ENCODE results near the gene ITPRID2.
"Not testable (repeated sequence)": the region's sequence is repeated elsewhere in the genome, so short reads cannot be mapped to it uniquely, and the experiment has no call there.

ITPRID2 gene

GRCh38 chr2:181961167-181961566 is 69.6 kb downstream of the ITPRID2 start:
- DNase-seq (ENCODE audit: low spot score), result not testable (repeated sequence)

GRCh38 chr2:181962142-181962541 is 70.6 kb downstream of the ITPRID2 start:
- no peak for DNase-seq (ENCODE audit: low spot score)

GRCh38 chr2:181970160-181970794 is 78.7 kb downstream of the ITPRID2 start:
- DNase-seq (ENCODE audit: low spot score), result no peak

GRCh38 chr2:181971032-181971431 is 79.5 kb downstream of the ITPRID2 start:
- no peak for DNase-seq (ENCODE audit: low spot score)

GRCh38 chr2:181972431-181973170 is 81.1 kb downstream of the ITPRID2 start:
- no peak for DNase-seq (ENCODE audit: low spot score)

- DNase-seq (ENCODE audit: low spot score), result no peak
These were observed 81.7 kb downstream of the ITPRID2 start for GRCh38 chr2:181973171-181973783.

GRCh38 chr2:181977661-181978350 is 86.3 kb downstream of the ITPRID2 start:
- no peak for DNase-seq (ENCODE audit: low spot score)

- no peak for DNase-seq (ENCODE audit: low spot score)
These were observed 87.0 kb downstream of the ITPRID2 start for GRCh38 chr2:181978351-181979150.
